BJ (cell line): ENCODE results near the gene MYO7B. TPM values are rescaled to one million over a fixed set of nuclear protein-coding genes. Genes with fewer than 3 reads are reported as not detected.

Experiments used
- CTCF ChIA-PET: fragments of 350-600 bp; formaldehyde crosslinking; extraction: SDS; loops from one replicate; lab custom pipeline; 2021; ENCODE audit warnings: antibody characterized with exemption, inconsistent platforms; lab: Yijun Ruan, JAX
- POLR2A ChIA-PET: fragments of 300-600 bp; sonication (Branson Sonifier 250); formaldehyde crosslinking; extraction: SDS; loops from one replicate; lab custom pipeline; 2021; ENCODE audit warnings: antibody characterized with exemption; lab: Charles Lee
- DNase-seq: peaks from one replicate; pipeline ENCODE4 v3.0.0-alpha.2; 2011; ENCODE audit warnings: low read depth
- H3K27me3 ChIP-seq: 2 replicates; pipeline ENCODE4 v1.6.0; 2011; ENCODE audit warnings: low read length; ENCODE audit not compliant: control insufficient read depth, insufficient read depth
- H3K36me3 ChIP-seq: 2 replicates; pipeline ENCODE4 v1.5.1; 2011; ENCODE audit warnings: low read length; ENCODE audit not compliant: control insufficient read depth, insufficient read depth
- H3K4me3 ChIP-seq: 2 replicates; pipeline ENCODE4 v1.5.1; 2011; ENCODE audit warnings: low read depth, mild to moderate bottlenecking, control low read depth, low read length
- CTCF ChIP-seq: IDR thresholded peaks from 2 replicates; pipeline ENCODE4 v1.5.1; 2011; ENCODE audit warnings: low read depth, mild to moderate bottlenecking, control low read depth, inconsistent platforms, low read length, moderate library complexity; ENCODE audit not compliant: insufficient read depth
- polyA plus RNA-seq: library from polyadenylated mRNA; depleted of rRNA; stranded (reverse); fragments of >200 nt; gene quantifications from 2 replicates; pipeline ENCODE4 v1.2.3, GENCODE V29; 2011

The MYO7B gene
- polyA plus RNA-seq, 1 experiment: 0.36 TPM

GRCh38 chr2:127657232-127657595 lies 121.7 kb downstream of the MYO7B start:
- POLR2A ChIA-PET: no interaction called here
- no peak for DNase-seq
- Histone ChIP-seq H3K4me3 (no peak overlapping the region), H3K36me3 (peaks cover 28% of the 10 kb centered on the region), H3K27me3 (no peaks in the 10 kb centered on the region)
- CTCF ChIA-PET: interaction anchor here (1.3 kb wide), 1 partner anchor 66 kb away, joined by 3 read pairs; no protein-coding TSS in a partner anchor
- TF ChIP-seq CTCF: no peak

- H3K27me3 ChIP-seq: no peaks in the 10 kb centered on the region
- TF ChIP-seq CTCF: no peak
- CTCF ChIA-PET: no interaction called here
- H3K36me3 ChIP-seq: peaks cover 24% of the 10 kb centered on the region
- DNase-seq: no peak
- POLR2A ChIA-PET: no interaction called here
- no peak overlapping the region for H3K4me3 ChIP-seq
Measured at GRCh38 chr2:127658146-127658545, 122.7 kb downstream of the MYO7B start.

- no peak overlapping the region for H3K4me3 ChIP-seq
- ChIA-PET CTCF (interaction anchor here (0.6 kb wide), 1 partner anchor 16 kb away, joined by 4 read pairs; no protein-coding TSS in a partner anchor), POLR2A (no interaction called here)
- DNase-seq: no peak
- no peak for TF ChIP-seq CTCF
- H3K27me3 ChIP-seq: no peaks in the 10 kb centered on the region
- peaks cover 23% of the 10 kb centered on the region for H3K36me3 ChIP-seq
Measured at GRCh38 chr2:127658641-127659407, 123.3 kb downstream of the MYO7B start.

GRCh38 chr2:127659408-127660290 lies 124.2 kb downstream of the MYO7B start:
- no peak for DNase-seq
- TF ChIP-seq CTCF: no peak
- no peaks in the 10 kb centered on the region for H3K27me3 ChIP-seq
- CTCF ChIA-PET: interaction anchor here (0.6 to 1.1 kb wide), 2 partner anchors 15 to 68 kb away, joined by 3 to 4 read pairs; no protein-coding TSS in a partner anchor
- H3K4me3 ChIP-seq: no peak overlapping the region
- peaks cover 21% of the 10 kb centered on the region for H3K36me3 ChIP-seq
- POLR2A ChIA-PET: no interaction called here

- ChIA-PET CTCF (interaction anchor here (1.1 kb wide), 1 partner anchor 69 kb away, joined by 3 read pairs; no protein-coding TSS in a partner anchor), POLR2A (no interaction called here)
- no peak overlapping the region for H3K4me3 ChIP-seq
- H3K27me3 ChIP-seq: no peaks in the 10 kb centered on the region
- peaks cover 19% of the 10 kb centered on the region for H3K36me3 ChIP-seq
- TF ChIP-seq CTCF: no peak
- DNase-seq: no peak
Measured at GRCh38 chr2:127660291-127660578, 124.8 kb downstream of the MYO7B start.
